Common myeloid progenitor, CD34-positive (primary cell): ENCODE results near the gene KCNK1.
"Not testable (repeated sequence)": the region's sequence is repeated elsewhere in the genome, so short reads cannot be mapped to it uniquely, and the experiment has no call there.

Experiments
- CTCF ChIA-PET: fragments of 350-600 bp; sonication (Branson Sonifier 250); formaldehyde crosslinking; loops from one replicate; lab custom pipeline; 2021; ENCODE audit warnings: antibody characterized with exemption; lab: Charles Lee
- POLR2A ChIA-PET: fragments of 350-600 bp; sonication (Branson Sonifier 250); formaldehyde crosslinking; loops from one replicate; lab custom pipeline; 2021; ENCODE audit warnings: antibody characterized with exemption; lab: Charles Lee
- DNase-seq, 3 donors: peaks; one replicate each; pipeline versions ENCODE4 v3.0.0 to v3.0.0-alpha.2; 2013
- H3K27ac ChIP-seq, 2 experiments: 1 replicate in 1 of 2; 2 replicates in 1 of 2; pipeline ENCODE4 v1.7.0; 2013; ENCODE audit warnings: inconsistent platforms in 2 of 2, low read length in 2 of 2, mild to moderate bottlenecking in 2 of 2, low read depth in 1 of 2, moderate library complexity in 1 of 2; ENCODE audit not compliant: severe bottlenecking in 2 of 2, insufficient read depth in 1 of 2, poor library complexity in 1 of 2
- H3K27me3 ChIP-seq, 5 experiments: replicated peaks in 2 of 5; 1 replicate in 3 of 5; 2 replicates in 2 of 5; pipeline versions ENCODE4 v1.6.1 to v1.7.0; 2013; ENCODE audit warnings: low read length in 4 of 5, mild to moderate bottlenecking in 2 of 5, moderate library complexity in 2 of 5, inconsistent platforms in 1 of 5; ENCODE audit not compliant: insufficient read depth in 5 of 5, control insufficient read depth in 4 of 5
- H3K36me3 ChIP-seq, 4 experiments: 1 replicate in 2 of 4; 2 replicates in 2 of 4; pipeline versions ENCODE4 v1.6.1 to v1.7.0; 2013; ENCODE audit warnings: low read length in 3 of 4, control low read depth in 1 of 4, mild to moderate bottlenecking in 1 of 4; ENCODE audit not compliant: control insufficient read depth in 4 of 4, insufficient read depth in 4 of 4
- H3K4me1 ChIP-seq, 4 experiments: 1 replicate in 3 of 4; 2 replicates in 1 of 4; pipeline versions ENCODE4 v1.6.1 to v1.7.1; 2013; ENCODE audit warnings: low read length in 3 of 4, mild to moderate bottlenecking in 3 of 4, control low read depth in 1 of 4, inconsistent platforms in 1 of 4, moderate library complexity in 1 of 4; ENCODE audit not compliant: control insufficient read depth in 4 of 4, insufficient read depth in 4 of 4; ENCODE audit errors: control extremely low read depth in 1 of 4
- H3K4me3 ChIP-seq, 7 experiments: 1 replicate in 4 of 7; 2 replicates in 3 of 7; pipeline versions ENCODE4 v1.5.1 to v1.7.0; 2013; ENCODE audit warnings: mild to moderate bottlenecking in 7 of 7, low read length in 6 of 7, moderate library complexity in 6 of 7, inconsistent platforms in 2 of 7, low read depth in 2 of 7, control low read depth in 1 of 7; ENCODE audit not compliant: insufficient read depth in 4 of 7, control insufficient read depth in 1 of 7; ENCODE audit errors: extremely low read depth in 1 of 7
- H3K9me3 ChIP-seq, 5 experiments: 1 replicate in 4 of 5; 2 replicates in 1 of 5; pipeline versions ENCODE4 v1.6.1 to v1.7.1; 2013; ENCODE audit warnings: low read length in 4 of 5, mild to moderate bottlenecking in 2 of 5, inconsistent platforms in 1 of 5, low read depth in 1 of 5, moderate library complexity in 1 of 5; ENCODE audit not compliant: control insufficient read depth in 4 of 5, insufficient read depth in 2 of 5; ENCODE audit errors: control extremely low read depth in 1 of 5
- WGBS: methylation state at CpG from one replicate; pipeline ENCODE4 v1.1.5; 2013; ENCODE audit not compliant: insufficient coverage; 5-methylcytosine and 5-hydroxymethylcytosine counted together

KCNK1 gene

DNA sequence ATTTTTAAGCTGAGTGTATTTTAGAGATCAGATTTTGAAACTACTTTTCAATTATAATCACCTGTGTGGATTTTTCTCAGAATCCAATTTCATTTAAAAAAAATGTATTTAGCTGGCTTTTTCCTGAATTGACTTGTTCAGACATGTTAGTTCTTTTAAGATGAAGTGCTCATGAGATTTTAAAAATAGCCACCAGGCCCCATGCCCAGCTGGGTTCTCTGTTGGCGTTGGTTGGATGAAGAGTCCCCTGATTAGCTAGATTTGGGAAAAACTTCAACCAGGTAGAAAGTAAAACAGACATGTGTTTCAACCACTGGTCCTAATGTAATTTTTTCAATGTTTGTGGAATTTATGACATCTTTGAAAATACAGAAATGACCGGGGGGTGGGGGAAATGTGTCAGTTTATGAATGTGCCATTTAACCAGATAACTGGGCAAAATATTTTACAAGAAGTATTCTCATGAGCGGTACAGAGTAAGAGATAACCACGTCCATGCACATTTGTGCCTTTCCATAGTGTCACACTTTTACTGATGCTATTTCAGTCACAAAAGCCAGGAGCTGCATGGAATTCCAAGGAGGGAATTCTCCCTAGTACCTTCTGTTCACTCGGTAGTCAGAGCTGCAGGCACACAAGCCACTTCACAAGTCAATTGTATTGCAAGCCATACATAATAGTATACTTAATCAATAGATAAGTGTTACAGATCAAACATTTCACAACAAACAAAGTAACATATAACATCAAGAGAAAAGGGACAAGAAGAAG, 51.1 kb downstream of the KCNK1 start:
- ChIA-PET CTCF (no interaction called here), POLR2A (interaction anchor here (0.7 kb wide), 1 partner anchor 298 kb away, joined by 3 read pairs; no protein-coding TSS in a partner anchor)
- Histone ChIP-seq H3K4me3 (no peak overlapping the region), H3K36me3 (no peaks in the 10 kb centered on the region), H3K27me3 (no peaks in the 10 kb centered on the region), H3K9me3 (no peaks in the 10 kb centered on the region), H3K4me1 (no peaks in the 10 kb centered on the region), H3K27ac (no peak overlapping the region)
- WGBS = 100% methylated on average over 4 of the region's 5 CpGs
- DNase-seq = no peak

DNA sequence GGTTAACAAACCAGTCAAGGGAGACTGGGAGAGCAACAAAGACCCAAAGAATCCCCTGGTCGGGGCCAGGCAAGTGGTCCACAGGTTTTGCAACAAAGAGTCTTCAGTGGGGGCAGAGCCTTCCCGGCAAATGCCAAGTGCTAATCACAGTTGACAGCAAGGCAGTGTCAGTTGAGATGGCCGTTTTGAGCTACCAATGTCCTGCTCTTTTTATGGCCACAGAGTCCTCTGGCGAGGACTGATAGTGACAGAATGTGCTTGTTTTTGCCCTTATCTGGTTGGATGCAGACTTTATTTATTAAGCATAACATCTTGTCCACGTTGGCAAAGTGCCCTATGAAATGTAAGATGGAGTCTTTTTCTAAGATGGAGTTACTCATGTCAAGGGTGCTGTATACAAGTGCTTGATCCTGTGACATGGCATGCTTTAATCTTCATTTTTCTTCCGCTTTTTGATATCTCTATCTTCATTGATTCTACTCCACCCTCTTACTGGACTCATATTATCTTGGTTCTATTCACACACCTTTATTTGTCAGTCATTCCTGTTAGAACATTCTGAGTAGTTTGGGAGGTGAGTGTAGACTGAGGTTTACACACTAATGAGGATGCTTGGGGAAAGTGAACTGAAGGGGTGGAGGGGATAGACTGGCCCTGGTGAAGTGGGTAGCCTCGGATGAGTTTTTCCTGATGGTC, 51.8 kb downstream of the KCNK1 start:
- Histone ChIP-seq H3K27ac (no peak overlapping the region), H3K36me3 (no peaks in the 10 kb centered on the region), H3K4me1 (no peaks in the 10 kb centered on the region), H3K9me3 (no peaks in the 10 kb centered on the region), H3K27me3 (no peaks in the 10 kb centered on the region), H3K4me3 (no peak overlapping the region)
- ChIA-PET POLR2A (no interaction called here), CTCF (no interaction called here)
- WGBS = 78% methylated on average over 5 of the region's 7 CpGs
- peak in 2 of 3 donors; percentile 0 to 27 for DNase-seq

DNA sequence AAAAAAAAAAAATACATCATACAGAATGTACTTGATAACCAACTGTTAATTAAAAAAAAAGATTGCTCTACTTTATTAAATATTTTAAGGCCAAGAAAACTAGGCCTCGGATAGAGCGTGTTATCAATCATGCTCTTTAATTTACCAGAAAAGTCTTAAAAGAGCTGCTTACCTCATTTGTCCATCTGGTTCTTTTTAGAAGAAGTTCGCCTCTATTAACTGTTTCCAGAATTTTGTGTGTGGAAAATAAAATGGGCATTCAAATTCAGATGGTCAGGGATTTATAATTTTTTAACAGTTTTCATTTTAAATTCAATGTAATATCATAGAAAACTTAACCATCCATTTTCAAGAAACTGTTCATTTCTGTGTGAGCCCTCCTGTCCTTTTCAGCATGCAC, 53.8 kb downstream of the KCNK1 start:
- ChIA-PET CTCF (no interaction called here), POLR2A (no interaction called here)
- Histone ChIP-seq H3K36me3 (no peaks in the 10 kb centered on the region), H3K27me3 (no peaks in the 10 kb centered on the region), H3K9me3 (no peaks in the 10 kb centered on the region), H3K4me3 (no peak overlapping the region), H3K27ac (no peak overlapping the region), H3K4me1 (no peaks in the 10 kb centered on the region)
- no peak for DNase-seq
- 100% methylated on average over 2 of the region's 3 CpGs for WGBS

DNA sequence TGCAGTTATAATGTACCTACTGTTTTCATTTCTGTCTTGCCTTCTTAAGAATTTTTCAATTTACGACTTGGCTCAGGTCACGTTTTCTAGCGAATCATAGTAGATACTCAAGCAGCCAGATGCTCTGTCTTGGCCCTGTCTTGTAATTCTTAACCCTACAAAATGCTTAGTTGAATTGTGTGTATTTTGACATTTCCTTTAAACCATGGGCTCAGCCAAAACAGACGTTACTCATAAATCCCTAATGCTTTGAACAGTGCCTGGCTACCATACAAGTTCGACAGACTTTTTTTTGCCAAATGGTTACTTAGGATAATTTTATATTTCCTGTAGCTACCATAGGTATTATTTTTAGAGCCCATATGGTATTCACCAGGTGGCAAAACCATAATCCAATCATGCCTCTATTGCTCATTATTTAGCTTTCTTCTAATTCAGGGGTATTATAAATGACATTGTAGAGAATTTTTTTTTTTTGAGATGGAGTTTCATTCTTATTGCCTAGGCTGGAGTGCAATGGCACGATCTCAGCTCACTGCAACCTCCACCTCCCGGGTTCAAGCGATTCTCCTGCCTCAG, 54.3 kb downstream of the KCNK1 start:
- DNase-seq = no peak
- 100% methylated on average over 2 of the region's 8 CpGs for WGBS
- no peaks in the 10 kb centered on the region for H3K27me3 ChIP-seq
- POLR2A ChIA-PET = no interaction called here
- no peak overlapping the region for H3K4me3 ChIP-seq
- no peaks in the 10 kb centered on the region for H3K9me3 ChIP-seq
- H3K27ac ChIP-seq = no peak overlapping the region
- no peaks in the 10 kb centered on the region for H3K4me1 ChIP-seq
- H3K36me3 ChIP-seq = no peaks in the 10 kb centered on the region
- CTCF ChIA-PET = no interaction called here

DNA sequence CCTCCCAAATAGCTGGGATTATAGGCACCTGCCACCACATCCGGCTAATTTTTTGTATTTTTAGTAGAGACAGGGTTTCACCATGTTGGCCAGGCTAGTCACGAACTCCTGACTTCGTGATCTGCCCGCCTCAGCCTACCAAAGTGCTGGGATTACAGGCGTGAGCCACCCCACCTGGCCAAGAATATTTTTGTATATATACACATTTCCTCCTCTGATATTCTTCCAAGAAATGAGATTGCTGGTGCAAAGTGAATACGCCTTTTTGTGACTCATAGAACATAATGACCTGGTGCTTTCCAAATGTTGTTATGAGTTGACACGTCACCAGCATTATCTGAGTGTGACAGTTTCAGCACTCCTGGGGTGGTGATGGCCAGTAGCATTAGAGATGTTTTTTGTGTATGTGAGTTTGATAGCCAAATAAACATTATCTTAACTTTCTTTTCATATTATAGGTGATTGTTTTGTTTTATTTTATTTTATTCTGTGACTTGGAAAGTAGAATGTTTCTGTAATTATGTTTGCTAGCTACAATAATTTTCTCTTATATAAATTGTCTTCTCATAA, 54.9 kb downstream of the KCNK1 start:
- H3K9me3 ChIP-seq = no peaks in the 10 kb centered on the region
- no peaks in the 10 kb centered on the region for H3K36me3 ChIP-seq
- no peaks in the 10 kb centered on the region for H3K4me1 ChIP-seq
- ChIA-PET CTCF (interaction anchor here (1.2 kb wide), 1 partner anchor 24 kb away, joined by 3 read pairs; no protein-coding TSS in a partner anchor), POLR2A (no interaction called here)
- no peak for DNase-seq
- WGBS = 100% methylated on average over 4 of the region's 7 CpGs
- H3K27ac ChIP-seq = no peak overlapping the region
- no peaks in the 10 kb centered on the region for H3K27me3 ChIP-seq
- H3K4me3 ChIP-seq = no peak overlapping the region

DNA sequence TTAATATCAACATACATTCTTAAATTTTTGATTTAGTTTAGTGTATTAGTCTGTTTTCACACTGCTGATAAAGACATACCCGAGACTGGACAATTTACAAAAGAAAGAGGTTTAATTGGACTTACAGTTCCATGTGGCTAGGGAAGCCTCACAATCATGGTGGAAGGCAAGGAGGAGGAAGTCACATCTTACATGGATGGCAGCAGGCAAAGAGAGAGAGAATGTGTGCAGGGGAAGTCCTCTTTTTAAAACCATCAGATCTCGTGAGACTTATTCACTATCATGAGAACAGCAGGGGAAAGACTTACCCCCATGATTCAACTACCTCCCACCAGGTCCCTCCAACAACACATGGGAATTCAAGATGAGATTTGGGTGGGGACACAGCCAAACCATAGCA, 56.5 kb downstream of the KCNK1 start:
- DNase-seq, H3K27me3 ChIP-seq, H3K4me1 ChIP-seq, H3K36me3 ChIP-seq, H3K4me3 ChIP-seq, H3K27ac ChIP-seq, H3K9me3 ChIP-seq, POLR2A ChIA-PET: not testable (repeated sequence)
- 100% methylated on average over 1 of the region's 2 CpGs for WGBS
- CTCF ChIA-PET = interaction anchor here (0.6 kb wide), 1 partner anchor 8 kb away, joined by 4 read pairs; no protein-coding TSS in a partner anchor

DNA sequence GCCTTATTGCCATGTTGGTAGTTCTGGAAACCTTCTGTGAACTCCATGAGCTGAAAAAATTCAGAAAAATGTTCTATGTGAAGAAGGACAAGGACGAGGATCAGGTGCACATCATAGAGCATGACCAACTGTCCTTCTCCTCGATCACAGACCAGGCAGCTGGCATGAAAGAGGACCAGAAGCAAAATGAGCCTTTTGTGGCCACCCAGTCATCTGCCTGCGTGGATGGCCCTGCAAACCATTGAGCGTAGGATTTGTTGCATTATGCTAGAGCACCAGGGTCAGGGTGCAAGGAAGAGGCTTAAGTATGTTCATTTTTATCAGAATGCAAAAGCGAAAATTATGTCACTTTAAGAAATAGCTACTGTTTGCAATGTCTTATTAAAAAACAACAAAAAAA, 57.4 kb downstream of the KCNK1 start:
- Histone ChIP-seq H3K4me1 (no peaks in the 10 kb centered on the region), H3K4me3 (no peak overlapping the region), H3K36me3 (no peaks in the 10 kb centered on the region), H3K27ac (no peak overlapping the region), H3K27me3 (peaks cover 0 to 2% (median 0%) of the 10 kb centered on the region in 5 experiments), H3K9me3 (no peaks in the 10 kb centered on the region)
- CTCF ChIA-PET = no interaction called here
- no peak for DNase-seq
- WGBS = 89% methylated on average over 4 of the region's 5 CpGs
- POLR2A ChIA-PET = no interaction called here
